OCI-LY3 (cell line): ENCODE data around the gene MEN1.
A peak's percentile ranks its signal among the peaks of the same experiment; 100 is the strongest.

Experiments used
- H2AFZ ChIP-seq: fragments of 200-600, 300-600 bp; shearing (Covaris generic); 2 replicates; pipeline ENCODE4 v1.6.0; 2014; ENCODE audit warnings: antibody characterized with exemption, low read depth, low read length
- H3K27ac ChIP-seq: fragments of 200-600, 300-600 bp; sonication (generic); 2 replicates; pipeline ENCODE4 v1.5.1; 2014; ENCODE audit warnings: mild to moderate bottlenecking, low read length, moderate library complexity, mixed read lengths
- H3K27me3 ChIP-seq: fragments of 200-600, 300-600 bp; sonication (generic); 2 replicates; pipeline ENCODE4 v1.6.1; 2014; ENCODE audit warnings: low read depth, low read length, mixed read lengths
- H3K36me3 ChIP-seq: fragments of 200-600, 300-600 bp; sonication (generic); replicated peaks from 2 replicates; pipeline ENCODE3; 2014; ENCODE audit warnings: low read depth, low read length, mixed read lengths
- H3K4me1 ChIP-seq: fragments of 300-600, 200-600 bp; sonication (generic); 2 replicates; pipeline ENCODE4 v1.6.1; 2014; ENCODE audit warnings: low read length, mixed read lengths
- H3K4me2 ChIP-seq: fragments of 200-600, 300-600 bp; sonication (generic); 2 replicates; pipeline ENCODE4 v1.6.1; 2014; ENCODE audit warnings: low read length, mixed read lengths
- H3K4me3 ChIP-seq: fragments of 300-600, 200-600 bp; sonication (generic); 2 replicates; pipeline ENCODE4 v1.5.1; 2014; ENCODE audit warnings: antibody characterized with exemption, mild to moderate bottlenecking, low read length, moderate library complexity
- H3K79me2 ChIP-seq: fragments of 300-600, 200-600 bp; shearing (Covaris generic); 2 replicates; pipeline ENCODE4 v1.6.1; 2014; ENCODE audit warnings: mild to moderate bottlenecking, low read length, mixed read lengths
- H3K9ac ChIP-seq: fragments of 300-600, 200-600 bp; shearing (Covaris generic); 2 replicates; pipeline ENCODE4 v1.6.0; 2014; ENCODE audit warnings: mild to moderate bottlenecking, low read length, moderate library complexity
- H3K9me3 ChIP-seq: fragments of 200-600, 300-600 bp; shearing (Covaris generic); 2 replicates; pipeline ENCODE4 v1.6.1; 2014; ENCODE audit warnings: low read length, mixed read lengths; ENCODE audit not compliant: insufficient read depth
- H4K20me1 ChIP-seq: fragments of 200-600, 300-600 bp; sonication (generic); 2 replicates; pipeline ENCODE4 v1.6.1; 2016; ENCODE audit warnings: low read length, mixed read lengths; ENCODE audit not compliant: insufficient read depth
- EZH2phosphoT487 ChIP-seq: fragments of 200-600 bp; shearing (Covaris generic); IDR thresholded peaks from 2 replicates; pipeline ENCODE4 v1.6.1; 2018; ENCODE audit warnings: antibody characterized with exemption, mixed run types, low read depth
- TF ChIP-seq, protein P1 (sequence below): fragments of 200-600, 300-600 bp; sonication (generic); IDR thresholded peaks from 2 replicates; pipeline ENCODE4 v1.5.1; 2014; ENCODE audit warnings: antibody characterized with exemption, low read length, low read depth

Gene MEN1

DNA sequence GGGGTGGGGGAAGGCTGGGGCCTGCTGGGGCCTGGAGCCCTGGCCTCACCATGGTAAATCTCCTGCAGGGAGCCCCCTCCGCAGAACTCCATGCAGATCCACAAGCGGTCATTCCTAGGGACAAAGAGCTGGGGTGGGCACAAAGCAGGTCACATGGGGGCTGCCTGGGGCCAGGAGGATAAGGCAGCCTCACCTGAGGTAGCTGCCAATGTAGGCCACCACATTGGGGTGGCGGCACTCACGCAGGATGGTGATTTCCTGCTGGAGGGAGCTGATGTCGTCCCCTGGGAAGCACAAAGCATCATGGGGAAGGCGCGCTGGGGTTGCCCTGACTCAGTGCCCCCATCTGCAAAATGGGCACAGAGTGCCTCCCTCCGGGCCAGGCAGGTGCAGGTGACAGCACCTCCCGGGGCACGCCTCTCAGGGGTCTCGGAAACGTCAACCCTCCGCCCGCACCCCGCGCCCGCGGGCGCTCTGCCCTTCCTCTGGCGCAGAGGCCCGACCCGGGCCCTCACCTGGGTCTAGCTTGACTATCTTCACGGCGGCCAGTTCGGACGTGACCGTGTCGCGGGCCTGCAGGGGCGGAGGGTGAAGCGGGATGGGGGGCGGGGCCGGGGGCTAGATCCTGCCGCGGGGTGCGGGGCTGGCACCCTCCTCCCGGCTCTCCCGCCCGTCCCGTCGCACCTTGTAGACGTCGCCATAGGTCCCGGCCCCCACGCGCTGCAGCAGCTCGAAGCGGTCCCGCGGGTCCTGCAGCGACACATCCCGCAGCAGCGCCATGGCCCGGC, 7.8 kb downstream of the MEN1 start:
- Histone ChIP-seq H2AFZ (peak overlapping the region; percentile 47; the same call in 1 of the 2 replicates), H3K36me3 (peaks cover 30% of the 10 kb centered on the region), H3K4me2 (peak overlapping the region; percentile 99), H3K9me3 (no peaks in the 10 kb centered on the region), H3K4me3 (peak overlapping the region; percentile 95), H3K27ac (peak overlapping the region; percentile 45), H3K79me2 (peaks cover 16% of the 10 kb centered on the region), H4K20me1 (no peaks in the 10 kb centered on the region), H3K27me3 (no peaks in the 10 kb centered on the region), H3K9ac (peak overlapping the region; percentile 77), H3K4me1 (peaks cover 19% of the 10 kb centered on the region)
- TF ChIP-seq EZH2phosphoT487, result no peak
- TF ChIP-seq, protein P1, sequence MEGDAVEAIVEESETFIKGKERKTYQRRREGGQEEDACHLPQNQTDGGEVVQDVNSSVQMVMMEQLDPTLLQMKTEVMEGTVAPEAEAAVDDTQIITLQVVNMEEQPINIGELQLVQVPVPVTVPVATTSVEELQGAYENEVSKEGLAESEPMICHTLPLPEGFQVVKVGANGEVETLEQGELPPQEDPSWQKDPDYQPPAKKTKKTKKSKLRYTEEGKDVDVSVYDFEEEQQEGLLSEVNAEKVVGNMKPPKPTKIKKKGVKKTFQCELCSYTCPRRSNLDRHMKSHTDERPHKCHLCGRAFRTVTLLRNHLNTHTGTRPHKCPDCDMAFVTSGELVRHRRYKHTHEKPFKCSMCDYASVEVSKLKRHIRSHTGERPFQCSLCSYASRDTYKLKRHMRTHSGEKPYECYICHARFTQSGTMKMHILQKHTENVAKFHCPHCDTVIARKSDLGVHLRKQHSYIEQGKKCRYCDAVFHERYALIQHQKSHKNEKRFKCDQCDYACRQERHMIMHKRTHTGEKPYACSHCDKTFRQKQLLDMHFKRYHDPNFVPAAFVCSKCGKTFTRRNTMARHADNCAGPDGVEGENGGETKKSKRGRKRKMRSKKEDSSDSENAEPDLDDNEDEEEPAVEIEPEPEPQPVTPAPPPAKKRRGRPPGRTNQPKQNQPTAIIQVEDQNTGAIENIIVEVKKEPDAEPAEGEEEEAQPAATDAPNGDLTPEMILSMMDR, result no peak

DNA sequence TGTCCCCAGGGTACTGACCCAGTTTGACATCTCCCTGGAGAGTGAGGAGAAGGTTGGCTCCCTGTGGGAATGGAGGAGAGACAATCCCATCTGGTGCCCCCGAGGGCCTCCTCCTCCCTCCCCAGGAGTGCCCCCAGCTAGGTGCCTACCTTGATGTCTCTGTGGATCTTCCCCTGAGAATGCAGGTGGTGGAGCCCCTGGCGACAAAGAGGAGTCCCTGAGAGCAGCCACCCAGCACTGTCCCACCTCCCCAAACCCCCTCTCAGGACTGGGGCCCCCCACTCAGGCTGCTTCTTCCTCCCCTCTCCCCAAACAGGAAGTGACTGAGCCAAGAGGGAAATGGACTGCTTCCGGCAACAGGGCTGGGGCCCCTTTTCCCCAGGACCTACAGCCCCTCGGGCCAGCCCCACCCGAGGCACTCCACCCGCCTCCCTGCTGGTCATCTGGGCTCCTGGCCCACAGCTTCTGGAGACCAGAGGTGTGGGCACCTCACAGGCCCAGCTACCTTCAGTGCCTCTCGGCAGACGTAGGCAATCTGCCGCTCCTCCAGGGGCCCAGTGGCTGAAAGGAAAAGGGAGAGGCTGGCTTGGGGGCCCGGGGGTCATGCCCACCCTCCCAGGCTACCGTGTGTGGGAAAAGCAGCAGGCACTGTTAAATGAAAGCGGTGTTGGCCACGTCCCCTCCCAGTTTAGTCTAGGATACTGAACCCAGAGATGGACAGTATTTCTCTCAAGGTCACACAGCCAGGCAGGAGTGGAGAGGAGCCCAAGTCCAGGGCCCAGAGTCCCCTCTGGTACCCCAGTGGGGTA, 8.6 kb downstream of the MEN1 start:
- Histone ChIP-seq H3K27ac (peak overlapping the region; percentile 45), H3K4me2 (peak overlapping the region; percentile 99), H3K4me3 (peak overlapping the region; percentile 95), H3K9ac (peak overlapping the region; percentile 77), H2AFZ (peak overlapping the region; percentile 47; the same call in 1 of the 2 replicates), H3K9me3 (no peaks in the 10 kb centered on the region), H3K36me3 (peaks cover 33% of the 10 kb centered on the region), H3K27me3 (no peaks in the 10 kb centered on the region), H3K79me2 (peaks cover 16% of the 10 kb centered on the region), H4K20me1 (no peaks in the 10 kb centered on the region), H3K4me1 (peaks cover 19% of the 10 kb centered on the region)
- no peak for TF ChIP-seq EZH2phosphoT487
- TF ChIP-seq, protein P1, result no peak

DNA sequence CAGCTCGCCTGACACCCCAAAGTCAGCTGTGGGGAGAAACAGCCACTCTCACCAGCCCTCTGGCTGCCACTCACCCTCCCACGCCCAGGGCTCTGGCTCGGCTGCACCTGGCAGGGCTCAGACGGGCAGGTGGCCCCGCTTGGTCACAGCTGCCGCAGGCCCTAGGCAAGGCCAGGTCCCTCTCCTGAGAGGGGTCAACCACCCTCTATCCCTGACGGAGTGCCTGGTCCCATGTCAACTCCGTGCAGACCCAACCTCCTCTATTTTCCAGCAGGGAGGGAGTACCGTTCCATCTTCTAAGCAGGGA, 9.2 kb downstream of the MEN1 start:
- no peak for TF ChIP-seq EZH2phosphoT487
- TF ChIP-seq, protein P1, result no peak
- peaks cover 16% of the 10 kb centered on the region for H3K79me2 ChIP-seq
- no peak overlapping the region for H3K4me3 ChIP-seq
- H3K9ac ChIP-seq, result no peak overlapping the region
- H3K4me1 ChIP-seq, result peaks cover 19% of the 10 kb centered on the region
- H3K27ac ChIP-seq, result no peak overlapping the region
- H3K36me3 ChIP-seq, result peaks cover 40% of the 10 kb centered on the region
- no peaks in the 10 kb centered on the region for H3K9me3 ChIP-seq
- no peaks in the 10 kb centered on the region for H3K27me3 ChIP-seq
- H4K20me1 ChIP-seq, result no peaks in the 10 kb centered on the region
- no peak overlapping the region for H2AFZ ChIP-seq
- 0 out of 2 replicates have a peak overlapping the region, but pooled peaks have one; percentile 99 for H3K4me2 ChIP-seq
